ENCODE data around the gene BPIFB4. TPM values are rescaled to one million over a fixed set of nuclear protein-coding genes. Genes with fewer than 3 reads are reported as not detected.

BPIFB4 gene
- total RNA-seq, 1 donor from 2014 or later: not detected

- Histone ChIP-seq H3K27me3 (ENCODE audit: control insufficient read depth in 3 of 3, insufficient read depth in 3 of 3, low read length in 3 of 3) (peaks cover 4 to 16% (median 8%) of the 10 kb centered on the region in 3 donors), H3K36me3 (ENCODE audit: control insufficient read depth in 3 of 3, insufficient read depth in 3 of 3, low read length in 3 of 3) (no peaks in the 10 kb centered on the region), H3K4me3 (ENCODE audit: low read length in 3 of 3) (no peak overlapping the region), H3K9ac (ENCODE audit: low read depth in 1 of 3, low read length in 3 of 3) (no peak overlapping the region), H3K27ac (ENCODE audit: low read depth, low read length) (no peak overlapping the region), H3K9me3 (ENCODE audit: control insufficient read depth in 3 of 3, low read length in 3 of 3) (peaks cover 0 to 2% (median 0%) of the 10 kb centered on the region in 3 donors), H3K4me1 (ENCODE audit: control insufficient read depth in 3 of 3, insufficient read depth in 3 of 3, low read length in 3 of 3) (no peaks in the 10 kb centered on the region)
Measured at GRCh38 chr20:33124261-33124660, 44.8 kb downstream of the BPIFB4 start.

- Histone ChIP-seq H3K36me3 (ENCODE audit: control insufficient read depth in 3 of 3, insufficient read depth in 3 of 3, low read length in 3 of 3) (no peaks in the 10 kb centered on the region), H3K9ac (ENCODE audit: low read depth in 1 of 3, low read length in 3 of 3) (no peak overlapping the region), H3K4me1 (ENCODE audit: control insufficient read depth in 3 of 3, insufficient read depth in 3 of 3, low read length in 3 of 3) (no peaks in the 10 kb centered on the region), H3K9me3 (ENCODE audit: control insufficient read depth in 3 of 3, low read length in 3 of 3) (peaks cover 0 to 2% (median 0%) of the 10 kb centered on the region in 3 donors), H3K27me3 (ENCODE audit: control insufficient read depth in 3 of 3, insufficient read depth in 3 of 3, low read length in 3 of 3) (peaks cover 4 to 16% (median 8%) of the 10 kb centered on the region in 3 donors), H3K4me3 (ENCODE audit: low read length in 3 of 3) (no peak overlapping the region), H3K27ac (ENCODE audit: low read depth, low read length) (no peak overlapping the region)
Measured at GRCh38 chr20:33124994-33125393, 45.6 kb downstream of the BPIFB4 start.

GRCh38 chr20:33125983-33126382 is 46.5 kb downstream of the BPIFB4 start:
- H3K9ac ChIP-seq (ENCODE audit: low read depth in 1 of 3, low read length in 3 of 3): no peak overlapping the region
- no peaks in the 10 kb centered on the region for H3K36me3 ChIP-seq (ENCODE audit: control insufficient read depth in 3 of 3, insufficient read depth in 3 of 3, low read length in 3 of 3)
- no peak overlapping the region for H3K4me3 ChIP-seq (ENCODE audit: low read length in 3 of 3)
- no peaks in the 10 kb centered on the region for H3K9me3 ChIP-seq (ENCODE audit: control insufficient read depth in 3 of 3, low read length in 3 of 3)
- H3K4me1 ChIP-seq (ENCODE audit: control insufficient read depth in 3 of 3, insufficient read depth in 3 of 3, low read length in 3 of 3): peaks cover 4 to 6% (median 5%) of the 10 kb centered on the region in 3 donors
- H3K27me3 ChIP-seq (ENCODE audit: control insufficient read depth in 3 of 3, insufficient read depth in 3 of 3, low read length in 3 of 3): peaks cover 4 to 16% (median 8%) of the 10 kb centered on the region in 3 donors
- no peak overlapping the region for H3K27ac ChIP-seq (ENCODE audit: low read depth, low read length)

GRCh38 chr20:33127422-33128097 is 48.1 kb downstream of the BPIFB4 start:
- Histone ChIP-seq H3K9me3 (ENCODE audit: control insufficient read depth in 3 of 3, low read length in 3 of 3) (no peaks in the 10 kb centered on the region), H3K9ac (ENCODE audit: low read depth in 1 of 3, low read length in 3 of 3) (no peak overlapping the region), H3K4me3 (ENCODE audit: low read length in 3 of 3) (no peak overlapping the region), H3K36me3 (ENCODE audit: control insufficient read depth in 3 of 3, insufficient read depth in 3 of 3, low read length in 3 of 3) (no peaks in the 10 kb centered on the region), H3K27me3 (ENCODE audit: control insufficient read depth in 3 of 3, insufficient read depth in 3 of 3, low read length in 3 of 3) (peaks cover 7 to 21% (median 8%) of the 10 kb centered on the region in 3 donors), H3K27ac (ENCODE audit: low read depth, low read length) (no peak overlapping the region), H3K4me1 (ENCODE audit: control insufficient read depth in 3 of 3, insufficient read depth in 3 of 3, low read length in 3 of 3) (peaks cover 4 to 8% (median 6%) of the 10 kb centered on the region in 3 donors)

- Histone ChIP-seq H3K27me3 (ENCODE audit: control insufficient read depth in 3 of 3, insufficient read depth in 3 of 3, low read length in 3 of 3) (peaks cover 3 to 20% (median 5%) of the 10 kb centered on the region in 3 donors), H3K4me1 (ENCODE audit: control insufficient read depth in 3 of 3, insufficient read depth in 3 of 3, low read length in 3 of 3) (peaks cover 4 to 8% (median 6%) of the 10 kb centered on the region in 3 donors)
Measured at GRCh38 chr20:33130568-33131061, 51.2 kb downstream of the BPIFB4 start.

GRCh38 chr20:33131949-33132473 is 52.6 kb downstream of the BPIFB4 start:
- Histone ChIP-seq H3K9me3 (ENCODE audit: control insufficient read depth in 3 of 3, low read length in 3 of 3) (no peaks in the 10 kb centered on the region), H3K36me3 (ENCODE audit: control insufficient read depth in 3 of 3, insufficient read depth in 3 of 3, low read length in 3 of 3) (no peaks in the 10 kb centered on the region), H3K4me1 (ENCODE audit: control insufficient read depth in 3 of 3, insufficient read depth in 3 of 3, low read length in 3 of 3) (peaks cover 4 to 8% (median 6%) of the 10 kb centered on the region in 3 donors), H3K27me3 (ENCODE audit: control insufficient read depth in 3 of 3, insufficient read depth in 3 of 3, low read length in 3 of 3) (peaks cover 5 to 23% (median 8%) of the 10 kb centered on the region in 3 donors), H3K4me3 (ENCODE audit: low read length in 3 of 3) (no peak overlapping the region), H3K9ac (ENCODE audit: low read depth in 1 of 3, low read length in 3 of 3) (no peak overlapping the region), H3K27ac (ENCODE audit: low read depth, low read length) (no peak overlapping the region)

More at GRCh38 chr20:33130568-33131061, 51.2 kb downstream of the BPIFB4 start:
- H3K9ac ChIP-seq (ENCODE audit: low read depth in 1 of 3, low read length in 3 of 3): no peak overlapping the region
- no peaks in the 10 kb centered on the region for H3K9me3 ChIP-seq (ENCODE audit: control insufficient read depth in 3 of 3, low read length in 3 of 3)
- H3K36me3 ChIP-seq (ENCODE audit: control insufficient read depth in 3 of 3, insufficient read depth in 3 of 3, low read length in 3 of 3): no peaks in the 10 kb centered on the region
- H3K27ac ChIP-seq (ENCODE audit: low read depth, low read length): no peak overlapping the region
- no peak overlapping the region for H3K4me3 ChIP-seq (ENCODE audit: low read length in 3 of 3)

- Histone ChIP-seq H3K4me1 (ENCODE audit: control insufficient read depth in 3 of 3, insufficient read depth in 3 of 3, low read length in 3 of 3) (peaks cover 4 to 8% (median 6%) of the 10 kb centered on the region in 3 donors), H3K36me3 (ENCODE audit: control insufficient read depth in 3 of 3, insufficient read depth in 3 of 3, low read length in 3 of 3) (no peaks in the 10 kb centered on the region), H3K4me3 (ENCODE audit: low read length in 3 of 3) (no peak overlapping the region), H3K27me3 (ENCODE audit: control insufficient read depth in 3 of 3, insufficient read depth in 3 of 3, low read length in 3 of 3) (peaks cover 5 to 18% (median 8%) of the 10 kb centered on the region in 3 donors), H3K9ac (ENCODE audit: low read depth in 1 of 3, low read length in 3 of 3) (no peak overlapping the region), H3K9me3 (ENCODE audit: control insufficient read depth in 3 of 3, low read length in 3 of 3) (peaks cover 0 to 3% (median 0%) of the 10 kb centered on the region in 3 donors), H3K27ac (ENCODE audit: low read depth, low read length) (no peak overlapping the region)
Measured at GRCh38 chr20:33132513-33133372, 53.3 kb downstream of the BPIFB4 start.

GRCh38 chr20:33133373-33133941 is 54.0 kb downstream of the BPIFB4 start:
- H3K4me1 ChIP-seq (ENCODE audit: control insufficient read depth in 3 of 3, insufficient read depth in 3 of 3, low read length in 3 of 3): peaks cover 4 to 8% (median 6%) of the 10 kb centered on the region in 3 donors
- H3K36me3 ChIP-seq (ENCODE audit: control insufficient read depth in 3 of 3, insufficient read depth in 3 of 3, low read length in 3 of 3): no peaks in the 10 kb centered on the region
- no peak overlapping the region for H3K4me3 ChIP-seq (ENCODE audit: low read length in 3 of 3)
- peaks cover 0 to 3% (median 0%) of the 10 kb centered on the region in 3 donors for H3K9me3 ChIP-seq (ENCODE audit: control insufficient read depth in 3 of 3, low read length in 3 of 3)
- H3K27me3 ChIP-seq (ENCODE audit: control insufficient read depth in 3 of 3, insufficient read depth in 3 of 3, low read length in 3 of 3): peaks cover 5 to 23% (median 11%) of the 10 kb centered on the region in 3 donors
- H3K27ac ChIP-seq (ENCODE audit: low read depth, low read length): no peak overlapping the region
- H3K9ac ChIP-seq (ENCODE audit: low read depth in 1 of 3, low read length in 3 of 3): no peak overlapping the region

- Histone ChIP-seq H3K4me1 (ENCODE audit: control insufficient read depth in 3 of 3, insufficient read depth in 3 of 3, low read length in 3 of 3) (no peaks in the 10 kb centered on the region), H3K9ac (ENCODE audit: low read depth in 1 of 3, low read length in 3 of 3) (no peak overlapping the region), H3K27ac (ENCODE audit: low read depth, low read length) (no peak overlapping the region), H3K9me3 (ENCODE audit: control insufficient read depth in 3 of 3, low read length in 3 of 3) (peaks cover 0 to 3% (median 2%) of the 10 kb centered on the region in 3 donors), H3K36me3 (ENCODE audit: control insufficient read depth in 3 of 3, insufficient read depth in 3 of 3, low read length in 3 of 3) (no peaks in the 10 kb centered on the region), H3K27me3 (ENCODE audit: control insufficient read depth in 3 of 3, insufficient read depth in 3 of 3, low read length in 3 of 3) (peaks cover 5 to 25% (median 15%) of the 10 kb centered on the region in 3 donors), H3K4me3 (ENCODE audit: low read length in 3 of 3) (no peak overlapping the region)
Measured at GRCh38 chr20:33137195-33137594, 57.8 kb downstream of the BPIFB4 start.
